ENCODE measurements around the gene TM4SF1.
"Not testable (repeated sequence)": the region's sequence is repeated elsewhere in the genome, so short reads cannot be mapped to it uniquely, and the experiment has no call there.

Gene TM4SF1

GRCh38 chr3:149382518-149382917, 5.1 kb upstream of the TM4SF1 start:
- H3K4me3 ChIP-seq (ENCODE audit: low read length), result no peak overlapping the region
- TF ChIP-seq, protein P1, sequence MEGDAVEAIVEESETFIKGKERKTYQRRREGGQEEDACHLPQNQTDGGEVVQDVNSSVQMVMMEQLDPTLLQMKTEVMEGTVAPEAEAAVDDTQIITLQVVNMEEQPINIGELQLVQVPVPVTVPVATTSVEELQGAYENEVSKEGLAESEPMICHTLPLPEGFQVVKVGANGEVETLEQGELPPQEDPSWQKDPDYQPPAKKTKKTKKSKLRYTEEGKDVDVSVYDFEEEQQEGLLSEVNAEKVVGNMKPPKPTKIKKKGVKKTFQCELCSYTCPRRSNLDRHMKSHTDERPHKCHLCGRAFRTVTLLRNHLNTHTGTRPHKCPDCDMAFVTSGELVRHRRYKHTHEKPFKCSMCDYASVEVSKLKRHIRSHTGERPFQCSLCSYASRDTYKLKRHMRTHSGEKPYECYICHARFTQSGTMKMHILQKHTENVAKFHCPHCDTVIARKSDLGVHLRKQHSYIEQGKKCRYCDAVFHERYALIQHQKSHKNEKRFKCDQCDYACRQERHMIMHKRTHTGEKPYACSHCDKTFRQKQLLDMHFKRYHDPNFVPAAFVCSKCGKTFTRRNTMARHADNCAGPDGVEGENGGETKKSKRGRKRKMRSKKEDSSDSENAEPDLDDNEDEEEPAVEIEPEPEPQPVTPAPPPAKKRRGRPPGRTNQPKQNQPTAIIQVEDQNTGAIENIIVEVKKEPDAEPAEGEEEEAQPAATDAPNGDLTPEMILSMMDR (conservative IDR thresholded peaks at IDR 0.05; ENCODE audit: low read depth, low read length), result no peak
- DNase-seq (ENCODE audit: low read depth), result no peak

GRCh38 chr3:149382101-149382467, 4.6 kb upstream of the TM4SF1 start:
- TF ChIP-seq, protein P1 (conservative IDR thresholded peaks at IDR 0.05; ENCODE audit: low read depth, low read length), result no peak
- peak; percentile 66 for DNase-seq (ENCODE audit: low read depth)
- H3K4me3 ChIP-seq (ENCODE audit: low read length), result no peak overlapping the region

DNA sequence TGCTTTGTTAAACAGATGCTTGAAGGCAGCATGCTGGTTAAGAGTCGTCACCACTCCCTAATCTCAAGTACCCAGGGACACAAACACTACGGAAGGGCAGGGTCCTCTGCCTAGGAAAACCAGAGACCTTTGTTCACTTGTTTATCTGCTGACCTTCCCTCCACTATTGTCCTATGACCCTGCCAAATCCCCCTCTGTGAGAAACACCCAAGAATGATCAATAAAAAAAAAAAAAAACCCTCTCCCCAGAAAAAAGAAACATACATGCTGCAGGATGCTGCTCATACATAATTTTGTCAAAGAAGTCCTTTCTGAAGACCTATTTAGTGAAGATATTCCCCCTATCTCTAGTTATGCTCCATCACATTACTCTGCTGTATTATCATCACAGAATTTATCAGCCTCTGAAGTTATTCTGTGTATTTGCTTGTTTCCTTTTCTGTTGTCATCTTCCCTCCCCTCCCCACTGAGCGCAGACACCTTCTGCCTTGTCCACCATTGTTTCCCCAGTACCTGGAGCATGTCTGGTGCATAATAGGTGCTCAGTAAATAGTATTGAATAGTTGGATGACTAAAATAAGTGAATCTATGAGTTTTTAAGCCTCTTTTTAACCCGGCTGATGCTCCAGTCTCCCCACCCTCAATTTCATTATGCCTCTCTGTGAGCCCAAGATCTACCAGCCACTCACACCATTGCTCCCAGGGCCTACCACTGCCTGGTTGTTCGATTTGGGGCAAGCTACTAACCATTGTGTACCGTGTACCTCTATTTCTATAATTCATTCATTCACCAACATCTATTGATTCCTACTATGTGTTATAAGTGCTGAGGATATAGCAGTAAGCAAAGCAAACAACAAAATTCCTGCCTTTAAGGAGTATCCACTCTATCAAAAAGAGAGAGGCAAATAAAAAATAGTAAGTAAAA, 4.0 kb upstream of the TM4SF1 start:
- no peak for DNase-seq (ENCODE audit: low read depth)
- TF ChIP-seq, protein P1 (conservative IDR thresholded peaks at IDR 0.05; ENCODE audit: low read depth, low read length), result no peak
- H3K4me3 ChIP-seq (ENCODE audit: low read length), result no peak overlapping the region

DNA sequence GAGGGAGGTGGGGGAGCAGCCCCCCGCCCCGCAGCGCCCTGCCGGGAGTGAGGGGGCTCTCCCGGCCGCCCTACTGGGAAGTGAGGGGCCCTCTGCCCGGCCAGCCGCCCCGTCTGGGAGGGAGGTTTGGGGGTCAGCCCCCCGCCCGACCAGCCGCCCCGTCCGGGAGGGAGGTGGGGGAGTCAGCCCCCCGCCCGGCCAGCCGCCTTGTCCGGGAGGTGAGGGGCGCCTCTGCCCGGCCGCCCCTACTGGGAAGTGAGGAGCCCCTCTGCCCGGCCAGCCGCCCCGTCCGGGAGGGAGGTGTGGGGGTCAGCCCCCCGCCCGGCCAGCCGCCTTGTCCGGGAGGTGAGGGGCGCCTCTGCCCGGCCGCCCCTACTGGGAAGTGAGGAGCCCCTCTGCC, 2.8 kb upstream of the TM4SF1 start:
- not testable (repeated sequence) for DNase-seq (ENCODE audit: low read depth); H3K4me3 ChIP-seq (ENCODE audit: low read length)

GRCh38 chr3:149378478-149379309, 1.2 kb upstream of the TM4SF1 start:
- DNase-seq (ENCODE audit: low read depth), result no peak
- TF ChIP-seq, protein P1 (conservative IDR thresholded peaks at IDR 0.05; ENCODE audit: low read depth, low read length), result no peak
- H3K4me3 ChIP-seq (ENCODE audit: low read length), result peak overlapping the region; percentile 80

- no peak for DNase-seq (ENCODE audit: low read depth)
- peak overlapping the region; percentile 80 for H3K4me3 ChIP-seq (ENCODE audit: low read length)
- TF ChIP-seq, protein P1 (conservative IDR thresholded peaks at IDR 0.05; ENCODE audit: low read depth, low read length), result no peak
Observed at GRCh38 chr3:149376718-149377407, 586 bp downstream of the TM4SF1 start.

All from retinal pigment epithelial cell (primary cell).